OCI-LY7 (cell line): ENCODE results near the gene ENAH. TPM values are rescaled to one million over a fixed set of nuclear protein-coding genes. Genes with fewer than 3 reads are reported as not detected.
"Not testable (repeated sequence)": the region's sequence is repeated elsewhere in the genome, so short reads cannot be mapped to it uniquely, and the experiment has no call there.

Experiments used
- BruUV-seq: library from RNA; stranded (reverse); fragments of 400-500 nt; replicated peaks from 2 replicates; lab custom pipeline; 2021; lab: Mats Ljungman, UMichigan
- CTCF ChIA-PET: fragments of 300-600 bp; sonication (Branson Sonifier 250); formaldehyde crosslinking; loops from one replicate; lab custom pipeline; 2022; ENCODE audit warnings: antibody characterized with exemption; ENCODE audit not compliant: unreplicated experiment; lab: Charles Lee
- POLR2A ChIA-PET: fragments of 300-600 bp; sonication (Branson Sonifier 250); formaldehyde crosslinking; loops from one replicate; lab custom pipeline; 2022; ENCODE audit warnings: antibody characterized with exemption; lab: Charles Lee
- DNase-seq: peaks from one replicate; pipeline ENCODE4 v3.0.0-alpha.2; 2015; ENCODE audit warnings: low spot score
- H2AFZ ChIP-seq: fragments of 200-600 bp; sonication (generic), shearing (Covaris generic); 2 replicates; pipeline ENCODE4 v1.6.1; 2014; ENCODE audit warnings: mild to moderate bottlenecking, antibody characterized with exemption, low read length, moderate library complexity
- H3K27ac ChIP-seq: fragments of 200-600 bp; sonication (generic); 2 replicates; pipeline ENCODE4 v1.5.1; 2014; ENCODE audit warnings: mixed run types, low read depth, mild to moderate bottlenecking, moderate library complexity, low read length, inconsistent platforms; ENCODE audit not compliant: poor library complexity, severe bottlenecking
- H3K36me3 ChIP-seq: fragments of 200-600 bp; sonication (generic); 2 replicates; pipeline ENCODE4 v1.6.1; 2014; ENCODE audit warnings: mild to moderate bottlenecking, antibody characterized with exemption, low read length, moderate library complexity, mixed read lengths; ENCODE audit not compliant: insufficient read depth
- H3K4me1 ChIP-seq: fragments of 200-600 bp; sonication (generic); 2 replicates; pipeline ENCODE4 v1.5.1; 2014; ENCODE audit warnings: mild to moderate bottlenecking, low read length; ENCODE audit not compliant: insufficient read depth, poor library complexity, severe bottlenecking
- H3K4me2 ChIP-seq: fragments of 200-600 bp; sonication (generic); 2 replicates; pipeline ENCODE4 v1.6.1; 2014; ENCODE audit warnings: mild to moderate bottlenecking, low read length
- H3K4me3 ChIP-seq: fragments of 200-600 bp; sonication (generic); 2 replicates; pipeline ENCODE4 v1.5.1; 2014; ENCODE audit warnings: mild to moderate bottlenecking, low read depth, low read length; ENCODE audit not compliant: poor library complexity, severe bottlenecking
- H3K79me2 ChIP-seq: fragments of 200-600 bp; sonication (generic); 2 replicates; pipeline ENCODE4 v1.6.1; 2016; ENCODE audit warnings: low read depth, mild to moderate bottlenecking, low read length, moderate library complexity, mixed read lengths; ENCODE audit not compliant: insufficient read depth
- H3K9me2 ChIP-seq: fragments of 200-600 bp; sonication (generic); 2 replicates; pipeline ENCODE4 v1.6.1; 2016; ENCODE audit warnings: mild to moderate bottlenecking, low read length, mixed read lengths; ENCODE audit not compliant: insufficient read depth
- H3K9me3 ChIP-seq: fragments of 200-600 bp; sonication (generic); 2 replicates; pipeline ENCODE4 v1.6.1; 2014; ENCODE audit warnings: mild to moderate bottlenecking, mixed run types, low read length, mixed read lengths
- H4K20me1 ChIP-seq: fragments of 200-600 bp; sonication (generic); 2 replicates; pipeline ENCODE4 v1.6.1; 2014; ENCODE audit warnings: mild to moderate bottlenecking, antibody characterized with exemption, low read length, moderate library complexity, mixed read lengths; ENCODE audit not compliant: insufficient read depth
- EZH2phosphoT487 ChIP-seq: fragments of 200-600 bp; sonication (generic); IDR thresholded peaks from 2 replicates; pipeline ENCODE4 v1.6.1; 2018; ENCODE audit warnings: low read depth, borderline replicate concordance, mild to moderate bottlenecking, mixed run types, antibody characterized with exemption, low read length, moderate library complexity, mixed read lengths
- intact Hi-C: fragments of 100-400 bp; cut with micrococcal nuclease; formaldehyde crosslinking; loops from one replicate; pipeline ENCODE4 v1.10.0; 2022; ENCODE audit not compliant: unreplicated experiment
- total RNA-seq, 2 experiments: library from RNA; depleted of rRNA in 1 of 2; stranded (reverse); fragments of >200 nt in 1 of 2; shearing (Covaris generic) in 1 of 2; gene quantifications; 2 replicates each; pipeline ENCODE4 v1.2.3, GENCODE V29; 2014 to 2022
- TF ChIP-seq, protein P1 (sequence below): fragments of 200-600 bp; sonication (generic); conservative IDR thresholded peaks from 2 replicates; pipeline ENCODE4 v1.5.1; 2014; ENCODE audit warnings: mild to moderate bottlenecking, antibody characterized with exemption, low read length, moderate library complexity, mixed read lengths

ENAH gene
- total RNA-seq, 2 experiments from 2014 or later, result 4.6 to 18.1 TPM

DNA sequence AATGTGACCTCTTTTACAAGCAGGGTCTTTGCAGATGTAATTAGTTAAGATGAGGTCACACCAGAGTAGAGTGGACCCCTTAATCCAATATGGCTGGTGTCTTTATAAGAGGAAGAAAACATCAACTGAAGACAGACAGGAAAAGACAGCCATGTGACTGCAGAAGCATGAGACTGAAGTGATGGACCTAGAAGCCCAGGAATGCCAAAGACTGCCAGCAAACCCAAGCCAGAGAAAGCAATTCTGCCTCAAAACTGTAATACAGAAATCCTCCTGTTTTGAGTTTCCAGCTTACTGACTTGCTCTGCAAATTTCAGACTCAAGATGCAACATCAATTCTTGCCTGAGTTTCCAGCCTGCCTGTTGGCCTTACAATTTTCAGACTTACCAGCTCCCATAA is 17.3 kb downstream of the ENAH start:
- ChIA-PET POLR2A (no interaction called here), CTCF (no interaction called here)
- Histone ChIP-seq H3K79me2 (no peaks in the 10 kb centered on the region), H3K9me2 (no peaks in the 10 kb centered on the region), H3K9me3 (peaks cover 15% of the 10 kb centered on the region; the same call in 1 of the 2 replicates), H3K4me3 (no peak overlapping the region), H3K4me1 (no peaks in the 10 kb centered on the region), H4K20me1 (no peaks in the 10 kb centered on the region), H3K36me3 (peaks cover 8% of the 10 kb centered on the region; the same call in 1 of the 2 replicates), H3K27ac (no peak overlapping the region), H2AFZ (no peak overlapping the region), H3K4me2 (no peak overlapping the region)
- intact Hi-C loops, result no loop called here
- no peak for TF ChIP-seq EZH2phosphoT487
- TF ChIP-seq, protein P1, sequence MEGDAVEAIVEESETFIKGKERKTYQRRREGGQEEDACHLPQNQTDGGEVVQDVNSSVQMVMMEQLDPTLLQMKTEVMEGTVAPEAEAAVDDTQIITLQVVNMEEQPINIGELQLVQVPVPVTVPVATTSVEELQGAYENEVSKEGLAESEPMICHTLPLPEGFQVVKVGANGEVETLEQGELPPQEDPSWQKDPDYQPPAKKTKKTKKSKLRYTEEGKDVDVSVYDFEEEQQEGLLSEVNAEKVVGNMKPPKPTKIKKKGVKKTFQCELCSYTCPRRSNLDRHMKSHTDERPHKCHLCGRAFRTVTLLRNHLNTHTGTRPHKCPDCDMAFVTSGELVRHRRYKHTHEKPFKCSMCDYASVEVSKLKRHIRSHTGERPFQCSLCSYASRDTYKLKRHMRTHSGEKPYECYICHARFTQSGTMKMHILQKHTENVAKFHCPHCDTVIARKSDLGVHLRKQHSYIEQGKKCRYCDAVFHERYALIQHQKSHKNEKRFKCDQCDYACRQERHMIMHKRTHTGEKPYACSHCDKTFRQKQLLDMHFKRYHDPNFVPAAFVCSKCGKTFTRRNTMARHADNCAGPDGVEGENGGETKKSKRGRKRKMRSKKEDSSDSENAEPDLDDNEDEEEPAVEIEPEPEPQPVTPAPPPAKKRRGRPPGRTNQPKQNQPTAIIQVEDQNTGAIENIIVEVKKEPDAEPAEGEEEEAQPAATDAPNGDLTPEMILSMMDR, result no peak
- no peak for DNase-seq
- BruUV-seq, result no TSS peak

DNA sequence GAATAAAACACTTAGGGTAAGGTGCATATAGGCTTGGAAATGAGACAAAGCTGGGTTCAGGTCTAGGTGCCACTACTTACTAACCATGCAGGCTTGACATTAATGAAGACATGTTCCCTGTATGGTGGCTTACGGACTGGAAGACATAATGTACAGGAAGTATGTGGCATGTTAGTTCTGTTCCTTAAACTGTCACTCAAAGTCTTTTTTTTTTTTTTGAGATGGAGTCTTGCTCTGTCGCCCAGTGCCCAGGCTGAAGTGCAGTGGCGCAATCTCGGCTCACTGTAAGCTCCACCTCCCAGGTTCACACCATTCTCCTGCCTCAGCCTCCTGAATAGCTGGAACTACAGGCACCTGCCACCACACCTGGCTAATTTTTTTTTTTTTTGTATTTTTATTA is 20.1 kb downstream of the ENAH start:
- H3K9me2 ChIP-seq, H2AFZ ChIP-seq, CTCF ChIA-PET, H3K79me2 ChIP-seq, H3K9me3 ChIP-seq, H3K4me3 ChIP-seq, intact Hi-C loops, H3K36me3 ChIP-seq, H3K4me2 ChIP-seq, H3K4me1 ChIP-seq, BruUV-seq, H4K20me1 ChIP-seq, DNase-seq, H3K27ac ChIP-seq: not testable (repeated sequence)
- POLR2A ChIA-PET, result interaction anchor here (0.7 to 1.5 kb wide), 2 partner anchors 27 to 64 kb away, joined by 3 to 4 read pairs; no protein-coding TSS in a partner anchor

DNA sequence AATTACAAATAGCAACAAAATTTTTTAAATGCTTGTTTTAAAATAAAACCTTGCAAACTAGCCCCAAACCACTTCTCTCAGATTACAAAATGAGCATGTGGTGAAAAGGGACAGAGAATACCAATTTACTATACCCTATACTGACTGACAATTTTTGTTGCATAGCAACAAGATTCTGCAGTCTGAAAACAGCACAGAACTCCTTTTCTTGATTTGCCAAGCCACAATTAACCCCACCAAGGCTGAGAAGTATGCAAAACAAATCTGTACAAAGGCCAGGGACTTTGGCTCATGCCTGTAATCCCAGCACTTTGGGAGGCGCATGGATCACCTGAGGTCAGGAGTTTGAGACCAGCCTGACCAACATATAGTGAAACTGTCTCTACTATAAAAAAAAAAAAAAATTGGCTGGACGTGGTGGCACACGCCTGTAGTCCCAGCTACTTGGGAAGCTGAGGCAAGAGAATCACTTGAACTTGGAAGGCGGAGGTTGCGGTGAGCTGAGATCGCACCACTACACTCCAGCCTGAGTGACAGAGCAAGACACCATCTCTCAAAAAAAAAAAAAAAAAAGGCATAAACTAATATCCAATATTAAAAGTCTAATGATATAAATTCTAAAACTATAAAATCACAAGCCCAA is 21.8 kb downstream of the ENAH start:
- CTCF ChIA-PET, result no interaction called here
- BruUV-seq, result no TSS peak
- Histone ChIP-seq H4K20me1 (no peaks in the 10 kb centered on the region), H3K9me3 (no peaks in the 10 kb centered on the region), H3K36me3 (no peaks in the 10 kb centered on the region), H2AFZ (no peak overlapping the region), H3K27ac (no peak overlapping the region), H3K9me2 (no peaks in the 10 kb centered on the region), H3K79me2 (no peaks in the 10 kb centered on the region), H3K4me2 (no peak overlapping the region), H3K4me1 (no peaks in the 10 kb centered on the region), H3K4me3 (no peak overlapping the region)
- DNase-seq, result no peak
- intact Hi-C loops, result no loop called here
- no peak for TF ChIP-seq EZH2phosphoT487
- TF ChIP-seq, protein P1, result no peak
- POLR2A ChIA-PET, result interaction anchor here (0.7 kb wide), 1 partner anchor 33 kb away, joined by 3 read pairs; no protein-coding TSS in a partner anchor
